Loucy (cell line): ENCODE measurements around the gene DNAJC17.

Experiments
- EZH2phosphoT487 ChIP-seq: fragments of 200-600 bp; IDR thresholded peaks from 2 replicates; pipeline ENCODE4 v1.6.1; 2018; ENCODE audit warnings: antibody characterized with exemption, mild to moderate bottlenecking, moderate library complexity, borderline replicate concordance
- TF ChIP-seq, protein P1 (sequence below): fragments of 200-600 bp; sonication (generic); conservative IDR thresholded peaks from 2 replicates; pipeline ENCODE4 v1.5.1; 2014; ENCODE audit warnings: mild to moderate bottlenecking, antibody characterized with exemption, low read length

DNA sequence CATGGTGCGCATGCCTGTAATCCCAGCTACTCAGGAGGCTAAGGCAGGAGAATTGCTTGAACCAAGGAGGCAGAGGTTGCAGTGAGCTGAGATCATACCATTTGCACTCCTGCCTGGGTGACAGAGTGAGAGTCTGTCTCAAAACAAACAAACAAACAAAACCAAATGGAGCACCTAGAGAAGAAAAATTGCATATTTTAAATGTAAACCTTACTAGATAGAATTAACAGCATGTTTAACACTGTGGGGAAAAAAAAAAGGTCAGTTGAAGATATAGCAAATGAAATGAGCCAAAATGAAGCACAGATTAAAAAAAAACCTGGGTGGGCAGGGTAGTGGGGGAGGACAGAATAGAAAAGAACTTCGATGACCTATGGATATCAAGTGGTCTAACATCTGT is 13.9 kb upstream of the DNAJC17 start:
- TF ChIP-seq, protein P1, sequence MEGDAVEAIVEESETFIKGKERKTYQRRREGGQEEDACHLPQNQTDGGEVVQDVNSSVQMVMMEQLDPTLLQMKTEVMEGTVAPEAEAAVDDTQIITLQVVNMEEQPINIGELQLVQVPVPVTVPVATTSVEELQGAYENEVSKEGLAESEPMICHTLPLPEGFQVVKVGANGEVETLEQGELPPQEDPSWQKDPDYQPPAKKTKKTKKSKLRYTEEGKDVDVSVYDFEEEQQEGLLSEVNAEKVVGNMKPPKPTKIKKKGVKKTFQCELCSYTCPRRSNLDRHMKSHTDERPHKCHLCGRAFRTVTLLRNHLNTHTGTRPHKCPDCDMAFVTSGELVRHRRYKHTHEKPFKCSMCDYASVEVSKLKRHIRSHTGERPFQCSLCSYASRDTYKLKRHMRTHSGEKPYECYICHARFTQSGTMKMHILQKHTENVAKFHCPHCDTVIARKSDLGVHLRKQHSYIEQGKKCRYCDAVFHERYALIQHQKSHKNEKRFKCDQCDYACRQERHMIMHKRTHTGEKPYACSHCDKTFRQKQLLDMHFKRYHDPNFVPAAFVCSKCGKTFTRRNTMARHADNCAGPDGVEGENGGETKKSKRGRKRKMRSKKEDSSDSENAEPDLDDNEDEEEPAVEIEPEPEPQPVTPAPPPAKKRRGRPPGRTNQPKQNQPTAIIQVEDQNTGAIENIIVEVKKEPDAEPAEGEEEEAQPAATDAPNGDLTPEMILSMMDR, result no peak
- no peak for TF ChIP-seq EZH2phosphoT487
